HG03354 (cell line): ENCODE results near the gene ATP1A3.

Experiments used
- ATAC-seq: cut with Tn5 transposase; IDR thresholded peaks from one replicate; pipeline ENCODE4 v1.9.1; 2021; ENCODE audit warnings: mild to moderate bottlenecking; ENCODE audit not compliant: unreplicated experiment, poor library complexity, severe bottlenecking

ATP1A3 gene

GRCh38 chr19:41932720-41933332 lies 61.2 kb downstream of the ATP1A3 start:
- ATAC-seq: no peak

GRCh38 chr19:41932259-41932719 lies 61.7 kb downstream of the ATP1A3 start:
- ATAC-seq: no peak

- ATAC-seq: no peak
These were observed 63.0 kb downstream of the ATP1A3 start for GRCh38 chr19:41930926-41931592.

- ATAC-seq: no peak
These were observed 63.7 kb downstream of the ATP1A3 start for GRCh38 chr19:41930322-41930722.

GRCh38 chr19:41929536-41930071 lies 64.4 kb downstream of the ATP1A3 start:
- ATAC-seq: no peak

- ATAC-seq: no peak
These were observed 65.1 kb downstream of the ATP1A3 start for GRCh38 chr19:41928754-41929535.

GRCh38 chr19:41928221-41928683 lies 65.8 kb downstream of the ATP1A3 start, which contains the start of gene ERFL:
ERFL (minus strand) TSS chr19:41928449; CDS start chr19:41912919, 15,530 bp downstream.
- no peak for ATAC-seq

GRCh38 chr19:41927497-41928192 lies 66.4 kb downstream of the ATP1A3 start:
- ATAC-seq: no peak

GRCh38 chr19:41926763-41927496 lies 67.1 kb downstream of the ATP1A3 start:
- no peak for ATAC-seq

GRCh38 chr19:41926028-41926762 lies 67.8 kb downstream of the ATP1A3 start:
- no peak for ATAC-seq

- no peak for ATAC-seq
These were observed 68.6 kb downstream of the ATP1A3 start for GRCh38 chr19:41925208-41926003.

GRCh38 chr19:41924151-41925145 lies 69.6 kb downstream of the ATP1A3 start:
- ATAC-seq: no peak

- no peak for ATAC-seq
These were observed 70.8 kb downstream of the ATP1A3 start for GRCh38 chr19:41923045-41923788.

GRCh38 chr19:41922585-41922984 lies 71.4 kb downstream of the ATP1A3 start:
- no peak for ATAC-seq

GRCh38 chr19:41921577-41922576 lies 72.2 kb downstream of the ATP1A3 start:
- no peak for ATAC-seq
